PC-3 (cell line): ENCODE measurements around the gene NPR3.

Experiments used
- CTCF ChIP-seq: fragments of 300-600 bp; sonication (generic); conservative IDR thresholded peaks from 2 replicates; pipeline ENCODE4 v1.5.1; 2017; ENCODE audit warnings: antibody characterized with exemption, low read depth, mild to moderate bottlenecking, low read length
- EZH2 ChIP-seq: fragments of 300-600 bp; sonication (generic); IDR thresholded peaks from one replicate; pipeline ENCODE4 v1.6.1; 2017; ENCODE audit warnings: antibody characterized with exemption, mild to moderate bottlenecking, low read length; ENCODE audit not compliant: unreplicated experiment
- EZH2phosphoT487 ChIP-seq: fragments of 300-600 bp; sonication (generic); IDR thresholded peaks from 2 replicates; pipeline ENCODE4 v1.6.1; 2018; ENCODE audit warnings: mild to moderate bottlenecking, antibody characterized with exemption, low read length, borderline replicate concordance

GRCh38 chr5:32673272-32673671 lies 37.8 kb upstream of the NPR3 start:
- TF ChIP-seq CTCF (no peak), EZH2phosphoT487 (no peak), EZH2 (no peak)
